Vagina (tissue), 2 donors: ENCODE measurements around the gene IFT122.
"Not testable (repeated sequence)": the region's sequence is repeated elsewhere in the genome, so short reads cannot be mapped to it uniquely, and the experiment has no call there.

Source experiments
- POLR2A ChIP-seq, 2 donors: fragments of 450-650 bp; IDR thresholded peaks; one replicate each; pipeline ENCODE4 v1.6.1; 2017; ENCODE audit warnings: antibody characterized with exemption in 2 of 2, mild to moderate bottlenecking in 2 of 2, moderate library complexity in 2 of 2
- TF ChIP-seq, protein P1 (sequence below), 3 experiments: fragments of 450-650 bp in 2 of 3; fragments of 200-600 bp in 1 of 3; sonication (generic) in 1 of 3; IDR thresholded peaks; one replicate each; pipeline ENCODE4 v1.5.1; 2017 to 2019; ENCODE audit warnings: antibody characterized with exemption in 3 of 3, mild to moderate bottlenecking in 2 of 3, moderate library complexity in 2 of 3

DNA sequence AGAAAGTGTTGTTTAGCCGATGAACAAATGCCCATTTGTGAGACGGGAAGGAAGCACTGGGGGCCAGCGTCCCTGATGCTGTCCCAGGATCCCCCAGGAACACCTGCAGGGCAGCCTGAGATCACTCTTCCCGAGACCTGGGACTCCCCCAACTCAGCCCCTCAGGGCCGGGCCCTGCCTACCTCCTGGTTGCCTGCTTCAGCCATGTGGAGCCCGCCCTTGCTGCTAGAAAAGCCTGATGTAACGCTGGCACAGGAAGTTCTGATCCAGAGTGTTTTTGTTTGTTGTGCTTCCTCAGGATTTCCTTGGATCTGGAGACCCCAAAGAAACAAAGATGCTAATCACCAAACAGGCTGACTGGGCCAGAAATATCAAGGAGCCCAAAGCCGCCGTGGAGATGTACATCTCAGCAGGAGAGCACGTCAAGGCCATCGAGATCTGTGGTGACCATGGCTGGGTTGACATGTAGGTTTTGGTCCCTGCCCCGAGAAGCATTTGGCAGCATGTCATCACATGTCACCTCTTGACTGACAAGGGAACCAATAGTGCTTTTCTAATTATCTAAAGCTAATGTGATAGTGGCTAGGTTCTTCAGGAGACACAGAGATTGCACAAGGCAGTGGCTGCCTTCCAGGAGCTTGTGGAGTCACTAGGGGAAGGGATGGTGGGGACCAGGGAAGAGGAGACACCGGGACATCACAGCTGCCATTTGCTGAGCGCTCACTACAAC is 59.7 kb downstream of the IFT122 start:
- TF ChIP-seq POLR2A (IDR thresholded peaks at IDR 0.05): not testable (repeated sequence)
- TF ChIP-seq, protein P1, sequence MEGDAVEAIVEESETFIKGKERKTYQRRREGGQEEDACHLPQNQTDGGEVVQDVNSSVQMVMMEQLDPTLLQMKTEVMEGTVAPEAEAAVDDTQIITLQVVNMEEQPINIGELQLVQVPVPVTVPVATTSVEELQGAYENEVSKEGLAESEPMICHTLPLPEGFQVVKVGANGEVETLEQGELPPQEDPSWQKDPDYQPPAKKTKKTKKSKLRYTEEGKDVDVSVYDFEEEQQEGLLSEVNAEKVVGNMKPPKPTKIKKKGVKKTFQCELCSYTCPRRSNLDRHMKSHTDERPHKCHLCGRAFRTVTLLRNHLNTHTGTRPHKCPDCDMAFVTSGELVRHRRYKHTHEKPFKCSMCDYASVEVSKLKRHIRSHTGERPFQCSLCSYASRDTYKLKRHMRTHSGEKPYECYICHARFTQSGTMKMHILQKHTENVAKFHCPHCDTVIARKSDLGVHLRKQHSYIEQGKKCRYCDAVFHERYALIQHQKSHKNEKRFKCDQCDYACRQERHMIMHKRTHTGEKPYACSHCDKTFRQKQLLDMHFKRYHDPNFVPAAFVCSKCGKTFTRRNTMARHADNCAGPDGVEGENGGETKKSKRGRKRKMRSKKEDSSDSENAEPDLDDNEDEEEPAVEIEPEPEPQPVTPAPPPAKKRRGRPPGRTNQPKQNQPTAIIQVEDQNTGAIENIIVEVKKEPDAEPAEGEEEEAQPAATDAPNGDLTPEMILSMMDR (IDR thresholded peaks at IDR 0.05): not testable (repeated sequence)
